HFFc6 (cell line): ENCODE measurements around the gene RNPEPL1. TPM values are rescaled to one million over a fixed set of nuclear protein-coding genes. Genes with fewer than 3 reads are reported as not detected.

ENCODE experiments used
- DNase-seq: peaks from one replicate; pipeline ENCODE4 v3.0.0-alpha.2; 2018
- H3K27ac Mint-ChIP-seq: 2 replicates; pipeline ENCODE4 v1.8.0; 2020; ENCODE audit warnings: mild to moderate bottlenecking, mixed read lengths
- H3K27me3 Mint-ChIP-seq: 2 replicates; pipeline ENCODE4 v1.8.0; 2021; ENCODE audit warnings: mild to moderate bottlenecking, moderate library complexity, mixed read lengths; ENCODE audit not compliant: insufficient read depth
- H3K36me3 Mint-ChIP-seq: 2 replicates; pipeline ENCODE4 v1.8.0; 2021; ENCODE audit warnings: low read depth, mixed read lengths
- H3K4me1 Mint-ChIP-seq: 2 replicates; pipeline ENCODE4 v1.8.0; 2020; ENCODE audit warnings: low read depth, mixed read lengths
- H3K4me3 Mint-ChIP-seq: 2 replicates; pipeline ENCODE4 v1.8.0; 2020; ENCODE audit warnings: mild to moderate bottlenecking, moderate library complexity, mixed read lengths
- H3K9me3 Mint-ChIP-seq: 2 replicates; pipeline ENCODE4 v1.8.0; 2020; ENCODE audit warnings: mild to moderate bottlenecking, mixed read lengths
- CTCF ChIP-seq: fragments of 200-600 bp; sonication (generic); IDR thresholded peaks from 2 replicates; pipeline ENCODE4 v1.5.0; 2021; ENCODE audit warnings: antibody characterized with exemption, mild to moderate bottlenecking
- total RNA-seq, 6 experiments: library from RNA; stranded (reverse); fragmentation: NEBNext Ultra II Directional; extraction: Animal tissue kit (Norgen Biotek cat#: 25700); gene quantifications; 2 replicates in 1 of 6; 3 replicates in 5 of 6; pipeline ENCODE4 v1.2.3, GENCODE V29; 2021

The RNPEPL1 gene
- total RNA-seq, 6 experiments from 2014 or later = 36.9 to 48.5 (median 43.3) TPM

DNA sequence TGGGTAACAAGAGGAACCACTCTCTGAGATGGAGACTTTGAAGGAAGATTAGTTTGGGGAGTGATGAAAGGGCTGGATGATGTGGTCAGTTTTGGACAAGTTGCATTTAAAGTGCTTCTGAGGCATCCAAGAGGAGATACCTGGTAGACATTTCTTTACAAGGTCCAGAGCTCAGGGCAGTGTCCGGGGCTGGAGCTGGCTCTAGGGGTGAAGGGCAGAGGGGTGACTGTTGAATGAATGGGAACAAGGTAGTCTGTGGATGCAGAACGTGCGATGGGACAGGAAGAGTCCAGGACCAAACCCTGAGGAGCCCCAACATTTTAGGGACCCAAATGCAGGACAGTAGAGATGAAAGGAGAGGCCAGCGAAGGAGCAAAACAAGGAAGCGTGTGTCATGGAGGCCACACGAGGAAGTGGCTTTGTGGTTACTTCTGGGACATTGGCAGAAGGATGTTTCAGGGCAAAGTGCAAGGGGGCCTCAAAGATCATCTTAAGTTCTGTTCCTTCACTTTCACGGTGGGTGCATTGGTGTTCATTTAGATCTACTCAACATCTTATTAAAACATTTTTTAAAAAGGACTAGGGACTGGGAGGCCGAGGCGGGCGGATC lies 43.4 kb downstream of the RNPEPL1 start:
- Mint-ChIP-seq H3K36me3 (no peaks in the 10 kb centered on the region; the same call in 1 of the 2 replicates), H3K9me3 (peaks cover 2% of the 10 kb centered on the region; the same call in 1 of the 2 replicates), H3K27me3 (peaks cover 25% of the 10 kb centered on the region), H3K27ac (no peak overlapping the region), H3K4me1 (no peaks in the 10 kb centered on the region), H3K4me3 (no peak overlapping the region)
- no peak for DNase-seq
- TF ChIP-seq CTCF = no peak

GRCh38 chr2:240613781-240614180 lies 45.5 kb downstream of the RNPEPL1 start:
- Mint-ChIP-seq H3K9me3 (peaks cover 13% of the 10 kb centered on the region), H3K4me3 (no peak overlapping the region), H3K27ac (no peak overlapping the region), H3K36me3 (peaks cover 6% of the 10 kb centered on the region), H3K27me3 (peaks cover 19% of the 10 kb centered on the region), H3K4me1 (no peaks in the 10 kb centered on the region)
- DNase-seq = no peak
- TF ChIP-seq CTCF = no peak

DNA sequence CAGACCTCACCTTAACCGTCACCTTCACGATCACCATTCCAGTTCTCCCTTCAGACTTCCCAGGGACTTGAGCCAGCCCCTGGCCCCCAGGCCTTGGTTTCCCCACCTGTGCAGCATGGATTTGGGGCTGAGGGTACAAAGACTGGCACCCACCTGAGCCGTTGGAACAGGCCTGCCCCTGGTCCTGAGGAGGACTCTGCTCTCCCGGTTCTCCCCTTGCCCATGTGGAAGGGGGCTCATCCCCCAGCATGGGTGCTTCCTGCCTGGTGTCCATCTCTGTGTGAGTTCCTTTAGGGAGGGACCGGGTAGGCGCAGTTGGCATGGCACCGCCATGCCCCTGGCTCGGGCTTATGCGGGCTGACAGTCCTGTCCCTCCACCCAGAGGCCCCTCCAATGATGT lies 46.1 kb downstream of the RNPEPL1 start:
- DNase-seq = no peak
- H3K27ac Mint-ChIP-seq = no peak overlapping the region
- H3K36me3 Mint-ChIP-seq = peaks cover 6% of the 10 kb centered on the region
- no peak for TF ChIP-seq CTCF
- H3K4me3 Mint-ChIP-seq = no peak overlapping the region
- H3K9me3 Mint-ChIP-seq = peaks cover 13% of the 10 kb centered on the region
- H3K4me1 Mint-ChIP-seq = no peaks in the 10 kb centered on the region
- H3K27me3 Mint-ChIP-seq = peaks cover 19% of the 10 kb centered on the region

GRCh38 chr2:240615396-240615795 lies 47.1 kb downstream of the RNPEPL1 start:
- H3K27ac Mint-ChIP-seq = no peak overlapping the region

DNA sequence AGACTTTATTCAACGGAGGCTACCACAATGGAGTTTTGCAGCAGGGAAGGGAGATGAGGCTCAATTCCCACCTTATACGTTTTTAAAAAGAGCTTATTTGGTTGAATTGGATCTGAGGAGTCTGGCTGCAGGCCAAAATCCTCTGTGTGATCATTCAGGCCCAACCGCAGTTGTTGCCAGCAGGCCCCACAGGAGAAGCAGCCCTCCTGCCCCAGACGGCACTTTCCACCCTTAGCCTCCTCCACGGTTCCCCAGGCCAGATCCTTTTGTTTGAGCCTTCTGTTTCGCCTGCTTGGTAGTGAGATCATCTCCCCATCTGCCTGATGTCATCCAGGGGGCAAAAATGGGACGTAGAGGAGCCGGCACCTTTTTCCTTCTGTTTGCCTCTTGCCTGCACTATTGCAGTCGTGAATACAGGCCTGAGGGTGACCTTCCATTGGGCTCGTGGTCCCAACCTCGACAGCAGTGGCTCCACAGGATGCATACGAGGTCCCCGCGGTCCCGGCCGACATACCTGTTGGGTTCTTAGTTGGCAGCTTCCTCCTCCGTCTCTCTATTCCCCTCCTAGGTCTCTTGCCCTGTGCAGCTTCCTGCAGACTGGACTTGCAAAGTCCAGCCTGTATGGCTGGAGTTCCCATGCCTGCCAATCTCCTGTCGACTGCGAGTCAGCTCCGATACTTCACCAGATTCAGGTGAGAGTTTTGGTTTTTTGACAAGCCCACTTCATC lies 47.7 kb downstream of the RNPEPL1 start:
- H3K4me1 Mint-ChIP-seq = no peaks in the 10 kb centered on the region
- H3K4me3 Mint-ChIP-seq = no peak overlapping the region
- peaks cover 21% of the 10 kb centered on the region for H3K27me3 Mint-ChIP-seq
- H3K27ac Mint-ChIP-seq = no peak overlapping the region
- DNase-seq = no peak
- H3K36me3 Mint-ChIP-seq = peaks cover 6% of the 10 kb centered on the region
- TF ChIP-seq CTCF = no peak
- H3K9me3 Mint-ChIP-seq = peaks cover 13% of the 10 kb centered on the region

More at GRCh38 chr2:240615396-240615795, 47.1 kb downstream of the RNPEPL1 start:
- Mint-ChIP-seq H3K9me3 (peaks cover 13% of the 10 kb centered on the region), H3K4me3 (no peak overlapping the region), H3K27me3 (peaks cover 22% of the 10 kb centered on the region), H3K4me1 (no peaks in the 10 kb centered on the region), H3K36me3 (peaks cover 6% of the 10 kb centered on the region)
- TF ChIP-seq CTCF = no peak
- no peak for DNase-seq
